GM12874 (cell line): ENCODE measurements around the gene TMEM131.

Experiments
- TF ChIP-seq, protein P1 (sequence below): IDR thresholded peaks from 2 replicates; pipeline ENCODE4 v1.5.1; 2011; ENCODE audit warnings: low read depth, mild to moderate bottlenecking, control low read depth, low read length, moderate library complexity; ENCODE audit not compliant: insufficient read depth

The TMEM131 gene

DNA sequence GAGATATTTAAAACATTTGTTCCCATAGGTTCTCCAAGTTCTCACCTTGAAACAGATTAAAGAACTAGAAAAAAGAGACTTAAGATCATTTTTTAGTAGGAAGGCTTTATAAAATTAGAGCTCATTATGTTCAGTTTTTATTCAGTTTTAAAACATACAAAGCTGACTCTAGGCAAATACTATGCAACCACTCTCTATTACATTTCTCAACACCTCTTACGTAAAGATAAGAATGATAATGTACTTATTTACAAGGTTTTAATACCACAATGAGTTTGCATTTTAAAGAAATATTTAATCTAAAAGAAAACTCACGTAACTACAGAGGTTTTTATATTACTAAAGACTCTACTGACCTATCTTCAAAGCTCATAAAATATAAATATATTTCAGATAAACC is 68.8 kb downstream of the TMEM131 start:
- TF ChIP-seq, protein P1, sequence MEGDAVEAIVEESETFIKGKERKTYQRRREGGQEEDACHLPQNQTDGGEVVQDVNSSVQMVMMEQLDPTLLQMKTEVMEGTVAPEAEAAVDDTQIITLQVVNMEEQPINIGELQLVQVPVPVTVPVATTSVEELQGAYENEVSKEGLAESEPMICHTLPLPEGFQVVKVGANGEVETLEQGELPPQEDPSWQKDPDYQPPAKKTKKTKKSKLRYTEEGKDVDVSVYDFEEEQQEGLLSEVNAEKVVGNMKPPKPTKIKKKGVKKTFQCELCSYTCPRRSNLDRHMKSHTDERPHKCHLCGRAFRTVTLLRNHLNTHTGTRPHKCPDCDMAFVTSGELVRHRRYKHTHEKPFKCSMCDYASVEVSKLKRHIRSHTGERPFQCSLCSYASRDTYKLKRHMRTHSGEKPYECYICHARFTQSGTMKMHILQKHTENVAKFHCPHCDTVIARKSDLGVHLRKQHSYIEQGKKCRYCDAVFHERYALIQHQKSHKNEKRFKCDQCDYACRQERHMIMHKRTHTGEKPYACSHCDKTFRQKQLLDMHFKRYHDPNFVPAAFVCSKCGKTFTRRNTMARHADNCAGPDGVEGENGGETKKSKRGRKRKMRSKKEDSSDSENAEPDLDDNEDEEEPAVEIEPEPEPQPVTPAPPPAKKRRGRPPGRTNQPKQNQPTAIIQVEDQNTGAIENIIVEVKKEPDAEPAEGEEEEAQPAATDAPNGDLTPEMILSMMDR: no peak

DNA sequence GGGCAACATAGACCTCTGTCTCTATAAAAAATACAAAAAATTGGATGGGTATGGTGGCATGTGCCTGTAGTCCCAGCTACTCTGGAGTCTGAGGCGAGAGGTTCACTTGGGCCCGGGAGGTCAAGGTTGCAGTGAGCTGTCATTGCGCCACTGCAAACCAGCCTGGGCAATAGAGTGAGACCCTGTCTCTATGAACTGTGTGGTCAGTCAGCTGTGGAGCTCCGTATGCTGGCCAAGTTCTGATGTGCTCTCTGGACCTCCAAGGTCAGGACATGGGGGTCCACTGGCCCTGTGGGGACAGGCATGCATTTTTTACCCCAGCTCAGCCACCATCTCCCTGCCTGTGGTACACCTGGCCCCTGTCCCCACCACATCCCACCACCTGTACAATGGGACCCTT is 71.6 kb downstream of the TMEM131 start:
- TF ChIP-seq, protein P1: no peak

DNA sequence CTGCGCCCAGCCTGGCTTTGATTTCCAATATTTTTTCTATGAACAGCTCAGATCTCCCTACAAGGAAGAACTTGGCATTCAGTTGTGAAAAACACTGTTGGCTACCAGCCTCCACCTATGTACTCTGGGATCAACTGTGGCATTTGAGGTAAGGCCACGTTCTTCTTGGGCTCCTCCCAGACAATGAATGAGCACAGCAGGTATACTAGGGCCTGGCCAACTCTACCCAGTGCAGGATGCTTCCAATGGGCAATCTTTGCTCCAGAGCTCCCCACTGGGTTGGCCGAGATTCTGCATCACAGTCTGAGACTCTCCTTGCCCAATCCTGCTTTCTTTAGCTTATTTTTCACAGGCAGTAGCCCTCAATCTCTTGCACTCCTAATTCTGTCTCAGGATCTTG is 75.9 kb downstream of the TMEM131 start:
- TF ChIP-seq, protein P1: no peak

DNA sequence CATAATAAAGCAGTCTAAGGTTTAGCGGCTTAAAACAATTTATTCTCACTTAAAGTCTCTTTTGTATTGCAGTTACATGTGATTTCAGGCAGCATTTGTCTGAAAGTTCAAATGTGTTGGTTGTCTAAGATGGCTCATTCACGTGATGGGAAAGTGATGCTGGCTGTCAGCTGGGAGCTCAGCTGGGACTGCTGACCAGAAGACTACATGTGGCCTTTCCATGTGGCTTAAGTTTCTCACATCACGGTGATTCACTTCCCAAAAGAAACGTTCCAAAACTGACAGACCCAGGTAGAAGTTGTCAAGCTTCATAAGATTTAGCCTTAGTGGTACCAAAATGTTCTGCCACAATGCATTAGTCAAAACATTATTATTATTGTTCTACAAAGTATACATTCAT is 76.9 kb downstream of the TMEM131 start:
- TF ChIP-seq, protein P1: no peak

DNA sequence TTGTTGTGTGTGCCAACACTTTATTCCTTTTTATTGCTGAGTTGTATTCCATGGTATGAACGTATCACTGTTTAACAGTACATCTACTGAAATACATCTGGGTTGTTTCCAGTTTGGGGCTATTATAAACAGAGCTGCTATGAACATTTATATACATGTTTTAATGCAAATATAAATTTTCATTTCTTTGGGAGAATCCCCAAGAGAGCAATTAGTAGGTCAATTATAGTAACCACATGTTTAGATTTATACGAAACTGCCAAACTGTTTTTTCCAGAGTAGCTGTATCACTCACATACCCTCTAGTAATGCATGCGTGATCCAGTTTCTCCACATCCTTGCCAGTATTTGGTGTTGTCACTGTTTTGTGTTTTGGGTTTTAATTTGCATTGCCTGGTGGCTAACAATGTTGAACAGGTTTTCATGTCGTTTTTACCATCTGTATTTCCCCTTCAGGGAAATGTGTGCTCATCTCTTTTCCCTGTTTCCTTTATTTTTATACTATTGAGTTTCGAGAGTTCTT is 81.0 kb downstream of the TMEM131 start:
- TF ChIP-seq, protein P1: no peak

DNA sequence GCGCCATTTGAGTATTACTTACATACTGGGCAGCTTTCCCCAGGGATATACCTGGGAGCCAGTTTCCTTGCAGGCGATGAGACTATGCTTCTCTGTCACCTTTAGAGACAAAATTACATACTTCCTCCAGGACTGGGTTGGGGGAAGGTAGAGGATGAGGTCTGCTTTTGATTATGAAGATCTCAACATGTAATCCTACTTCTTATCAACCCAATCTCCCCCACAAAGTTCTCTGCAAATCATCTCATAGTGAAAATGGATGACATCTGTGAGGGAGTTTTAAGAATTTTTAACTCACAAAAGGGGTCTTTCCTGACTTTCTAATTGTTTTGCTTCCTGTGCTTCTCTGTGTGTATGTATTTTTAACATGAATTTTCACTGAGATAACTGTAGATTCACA is 81.9 kb downstream of the TMEM131 start:
- TF ChIP-seq, protein P1: no peak

DNA sequence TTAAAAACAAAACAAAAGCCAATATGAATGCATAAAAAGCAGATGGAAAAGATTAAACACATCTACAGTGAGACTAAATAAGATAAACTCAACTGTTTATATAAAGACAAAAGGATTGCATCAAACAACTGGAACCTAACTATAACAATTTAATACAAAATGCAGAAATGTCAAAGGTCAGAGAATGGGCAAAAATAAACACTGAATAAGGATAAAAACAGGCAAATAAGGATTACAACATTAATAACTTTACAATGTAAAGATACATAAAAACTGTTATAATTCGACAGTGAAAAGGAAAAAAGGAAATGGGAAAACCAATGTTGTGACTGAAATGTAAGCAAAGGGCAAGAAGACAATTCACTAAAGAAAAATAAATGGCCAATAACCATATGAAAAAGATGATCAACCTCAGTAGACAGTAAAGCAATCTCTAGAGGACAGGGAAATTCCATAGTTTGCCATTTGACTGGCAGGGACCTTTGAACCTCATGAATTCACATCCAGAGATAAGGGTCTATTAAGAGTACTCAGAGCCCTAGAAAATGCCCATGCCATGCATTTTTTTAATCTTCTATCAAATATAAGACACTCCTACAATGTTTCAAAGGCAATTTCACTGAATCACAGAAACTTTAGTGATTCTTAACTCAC is 83.7 kb downstream of the TMEM131 start:
- TF ChIP-seq, protein P1: no peak
